Measurements from ENCODE around the gene BNIP5. TPM values are rescaled to one million over a fixed set of nuclear protein-coding genes. Genes with fewer than 3 reads are reported as not detected.

BNIP5 gene
- total RNA-seq, 1 experiment from 2014 or later, result not detected

- no peak for TF ChIP-seq EZH2 (IDR thresholded peaks at IDR 0.05; ENCODE audit: borderline replicate concordance, low read depth, low read length, poor library complexity, severe bottlenecking)
- TF ChIP-seq CTCF (conservative IDR thresholded peaks at IDR 0.05; ENCODE audit: low read depth, low read length), result no peak
- intact Hi-C loops (cut with micrococcal nuclease; ENCODE audit: unreplicated experiment), result no loop called here
- BruUV-seq (replicated peaks), result no TSS peak
- Histone ChIP-seq H3K27me3 (replicated peaks; ENCODE audit: insufficient read depth, low read depth, low read length, poor library complexity) (no peaks in the 10 kb centered on the region), H3K4me1 (ENCODE audit: insufficient read depth, low read length, poor library complexity, severe bottlenecking) (no peaks in the 10 kb centered on the region), H3K36me3 (ENCODE audit: insufficient read depth, low read length, poor library complexity, severe bottlenecking) (no peaks in the 10 kb centered on the region), H3K4me3 (ENCODE audit: low read depth, low read length, poor library complexity, severe bottlenecking) (no peak overlapping the region), H3K9me3 (ENCODE audit: low read depth, low read length, poor library complexity, severe bottlenecking) (no peaks in the 10 kb centered on the region), H3K27ac (ENCODE audit: low read depth, low read length, poor library complexity, severe bottlenecking) (no peak overlapping the region)
- no peak for DNase-seq (ENCODE audit: low spot score)
- ChIA-PET POLR2A (ENCODE audit: low non-redundant PET) (no interaction called here), CTCF (interaction anchor here (1.2 kb wide), 1 partner anchor 26 kb away, joined by 4 read pairs; no protein-coding TSS in a partner anchor)
Observed at GRCh38 chr6:36327919-36328236, 8.8 kb downstream of the BNIP5 start.

GRCh38 chr6:36327226-36327918, 9.3 kb downstream of the BNIP5 start:
- TF ChIP-seq EZH2 (IDR thresholded peaks at IDR 0.05; ENCODE audit: borderline replicate concordance, low read depth, low read length, poor library complexity, severe bottlenecking), result no peak
- TF ChIP-seq CTCF (conservative IDR thresholded peaks at IDR 0.05; ENCODE audit: low read depth, low read length), result no peak
- Histone ChIP-seq H3K27ac (ENCODE audit: low read depth, low read length, poor library complexity, severe bottlenecking) (no peak overlapping the region), H3K4me1 (ENCODE audit: insufficient read depth, low read length, poor library complexity, severe bottlenecking) (no peaks in the 10 kb centered on the region), H3K9me3 (ENCODE audit: low read depth, low read length, poor library complexity, severe bottlenecking) (no peaks in the 10 kb centered on the region), H3K4me3 (ENCODE audit: low read depth, low read length, poor library complexity, severe bottlenecking) (no peak overlapping the region), H3K36me3 (ENCODE audit: insufficient read depth, low read length, poor library complexity, severe bottlenecking) (no peaks in the 10 kb centered on the region), H3K27me3 (replicated peaks; ENCODE audit: insufficient read depth, low read depth, low read length, poor library complexity) (no peaks in the 10 kb centered on the region)
- DNase-seq (ENCODE audit: low spot score), result no peak
- no TSS peak for BruUV-seq (replicated peaks)
- POLR2A ChIA-PET (ENCODE audit: low non-redundant PET), result no interaction called here
- intact Hi-C loops (cut with micrococcal nuclease; ENCODE audit: unreplicated experiment), result no loop called here
- CTCF ChIA-PET, result interaction anchor here (1.2 kb wide), 1 partner anchor 25 kb away, joined by 4 read pairs; no protein-coding TSS in a partner anchor

- no TSS peak for BruUV-seq (replicated peaks)
- H3K27ac ChIP-seq (ENCODE audit: low read depth, low read length, poor library complexity, severe bottlenecking), result no peak overlapping the region
- DNase-seq (ENCODE audit: low spot score), result no peak
Observed at GRCh38 chr6:36326356-36326995, 10.2 kb downstream of the BNIP5 start.

More at GRCh38 chr6:36326356-36326995, 10.2 kb downstream of the BNIP5 start:
- H3K36me3 ChIP-seq (ENCODE audit: insufficient read depth, low read length, poor library complexity, severe bottlenecking), result no peaks in the 10 kb centered on the region
- H3K4me3 ChIP-seq (ENCODE audit: low read depth, low read length, poor library complexity, severe bottlenecking), result no peak overlapping the region
- H3K4me1 ChIP-seq (ENCODE audit: insufficient read depth, low read length, poor library complexity, severe bottlenecking), result no peaks in the 10 kb centered on the region
- no peaks in the 10 kb centered on the region for H3K27me3 ChIP-seq (replicated peaks; ENCODE audit: insufficient read depth, low read depth, low read length, poor library complexity)
- CTCF ChIA-PET, result no interaction called here
- no peaks in the 10 kb centered on the region for H3K9me3 ChIP-seq (ENCODE audit: low read depth, low read length, poor library complexity, severe bottlenecking)
- POLR2A ChIA-PET (ENCODE audit: low non-redundant PET), result no interaction called here
- TF ChIP-seq CTCF (conservative IDR thresholded peaks at IDR 0.05; ENCODE audit: low read depth, low read length), result no peak
- TF ChIP-seq EZH2 (IDR thresholded peaks at IDR 0.05; ENCODE audit: borderline replicate concordance, low read depth, low read length, poor library complexity, severe bottlenecking), result no peak
- intact Hi-C loops (cut with micrococcal nuclease; ENCODE audit: unreplicated experiment), result no loop called here
